ENCODE data around the gene PLCH2.

- TF ChIP-seq CTCF (IDR thresholded peaks at IDR 0.05) (no peak), POLR2A (IDR thresholded peaks at IDR 0.05) (no peak)
Measured at GRCh38 chr1:2528611-2528965, 52.5 kb downstream of the PLCH2 start.
